Measurements from ENCODE around the gene CTPS1. TPM values are rescaled to one million over a fixed set of nuclear protein-coding genes. Genes with fewer than 3 reads are reported as not detected.

Gene CTPS1
- total RNA-seq, 4 donors from 2014 or later = 19.6 to 47.4 (median 36.5) TPM

GRCh38 chr1:41044187-41044586 is 64.7 kb downstream of the CTPS1 start:
- Histone ChIP-seq H3K4me3 (no peak overlapping the region), H3K4me1 (peaks cover 0 to 26% (median 4%) of the 10 kb centered on the region in 3 donors), H3K36me3 (peaks cover 0 to 93% of the 10 kb centered on the region in 2 donors), H3K27ac (peak overlapping the region in 1 of 4 donors; percentile 68), H3K27me3 (no peaks in the 10 kb centered on the region), H3K9me3 (no peaks in the 10 kb centered on the region)
- no peak for ATAC-seq
- 69 to 89% methylated on average over 2 of the region's 2 CpGs for WGBS, 2 donors (ENCODE audit: low coverage in 1 of 2)
- TF ChIP-seq CTCF (IDR thresholded peaks at IDR 0.05) (no peak), POLR2AphosphoS5 (IDR thresholded peaks at IDR 0.05) (no peak), POLR2A (IDR thresholded peaks at IDR 0.05) (no peak), EP300 (IDR thresholded peaks at IDR 0.05) (no peak)

- TF ChIP-seq POLR2A (IDR thresholded peaks at IDR 0.05) (no peak), POLR2AphosphoS5 (IDR thresholded peaks at IDR 0.05) (peak; percentile 63), CTCF (IDR thresholded peaks at IDR 0.05) (no peak), EP300 (IDR thresholded peaks at IDR 0.05) (no peak)
- Histone ChIP-seq H3K27me3 (no peaks in the 10 kb centered on the region), H3K4me1 (peaks cover 0 to 26% (median 4%) of the 10 kb centered on the region in 3 donors), H3K4me3 (no peak overlapping the region), H3K36me3 (peaks cover 0 to 93% of the 10 kb centered on the region in 2 donors), H3K27ac (peak overlapping the region in 3 of 4 donors; percentile 66 to 74 (median 68)), H3K9me3 (no peaks in the 10 kb centered on the region)
- peak; percentile 94 for ATAC-seq
- WGBS, 2 donors (ENCODE audit: low coverage in 1 of 2) = 20 to 26% methylated on average over 1 to 5 of the region's 5 CpGs
These were observed 66.2 kb downstream of the CTPS1 start for GRCh38 chr1:41045740-41046139.

- WGBS, 2 donors (ENCODE audit: low coverage in 1 of 2) = 79% methylated on average over 2 of the region's 10 CpGs; no CpG with 5 or more reads in 1 of the 2 donors
- TF ChIP-seq POLR2A (IDR thresholded peaks at IDR 0.05) (no peak), EP300 (IDR thresholded peaks at IDR 0.05) (no peak), POLR2AphosphoS5 (IDR thresholded peaks at IDR 0.05) (no peak), CTCF (IDR thresholded peaks at IDR 0.05) (no peak)
- no peak overlapping the region for H3K4me3 ChIP-seq
- peak overlapping the region in 3 of 4 donors; percentile 66 to 74 (median 68) for H3K27ac ChIP-seq
- peaks cover 0 to 26% (median 4%) of the 10 kb centered on the region in 3 donors for H3K4me1 ChIP-seq
- peaks cover 0 to 91% of the 10 kb centered on the region in 2 donors for H3K36me3 ChIP-seq
- ATAC-seq = no peak
- H3K9me3 ChIP-seq = no peaks in the 10 kb centered on the region
- H3K27me3 ChIP-seq = no peaks in the 10 kb centered on the region
These were observed 66.9 kb downstream of the CTPS1 start for GRCh38 chr1:41046347-41046775.

GRCh38 chr1:41048540-41048939 is 69.0 kb downstream of the CTPS1 start:
- Histone ChIP-seq H3K27ac (no peak overlapping the region), H3K4me3 (no peak overlapping the region), H3K9me3 (no peaks in the 10 kb centered on the region), H3K36me3 (peaks cover 0 to 90% of the 10 kb centered on the region in 2 donors), H3K4me1 (peaks cover 0 to 26% (median 4%) of the 10 kb centered on the region in 3 donors), H3K27me3 (no peaks in the 10 kb centered on the region)
- TF ChIP-seq POLR2AphosphoS5 (IDR thresholded peaks at IDR 0.05) (no peak), POLR2A (IDR thresholded peaks at IDR 0.05) (no peak)
- ATAC-seq = no peak
- 100% methylated on average over 1 to 3 of the region's 3 CpGs for WGBS, 2 donors (ENCODE audit: low coverage in 1 of 2)

- H3K36me3 ChIP-seq = peaks cover 0 to 91% of the 10 kb centered on the region in 2 donors
- no peaks in the 10 kb centered on the region for H3K27me3 ChIP-seq
- H3K9me3 ChIP-seq = no peaks in the 10 kb centered on the region
- TF ChIP-seq CTCF (IDR thresholded peaks at IDR 0.05) = no peak
- TF ChIP-seq POLR2A (IDR thresholded peaks at IDR 0.05) = no peak
- TF ChIP-seq EP300 (IDR thresholded peaks at IDR 0.05) = no peak
- no peak for TF ChIP-seq POLR2AphosphoS5 (IDR thresholded peaks at IDR 0.05)
- no peak overlapping the region for H3K27ac ChIP-seq
- no peak for ATAC-seq
- peaks cover 0 to 9% (median 0%) of the 10 kb centered on the region in 3 donors for H3K4me1 ChIP-seq
- WGBS, 2 donors (ENCODE audit: low coverage in 1 of 2) = 93 to 100% methylated on average over 1 of the region's 1 CpG
- H3K4me3 ChIP-seq = no peak overlapping the region
These were observed 71.5 kb downstream of the CTPS1 start for GRCh38 chr1:41051022-41051421.

Measured in gastroesophageal sphincter (tissue), 4 donors.